D721Med (cell line): ENCODE measurements around the gene ZNF281.
"Not testable (repeated sequence)": the region's sequence is repeated elsewhere in the genome, so short reads cannot be mapped to it uniquely, and the experiment has no call there.

Experiments
- DNase-seq: peaks from one replicate; pipeline ENCODE4 v3.0.0; 2011; ENCODE audit warnings: low spot score; ENCODE audit not compliant: insufficient read length
- FAIRE-seq: peaks from 2 replicates; lab custom pipeline; 2011; peaks lifted over from hg19 to GRCh38; lab: Jason Lieb, UNC
- CTCF ChIP-seq: IDR thresholded peaks from 2 replicates; pipeline ENCODE4 v1.5.1; 2012; ENCODE audit warnings: mild to moderate bottlenecking, control low read depth; ENCODE audit not compliant: insufficient read depth; ENCODE audit errors: missing control alignments

ZNF281 gene

GRCh38 chr1:200364091-200364759 is 45.6 kb downstream of the ZNF281 start:
- no peak for FAIRE-seq
- no peak for TF ChIP-seq CTCF
- no peak for DNase-seq

- no peak for FAIRE-seq
- DNase-seq: no peak
- no peak for TF ChIP-seq CTCF
These were observed 46.4 kb downstream of the ZNF281 start for GRCh38 chr1:200363264-200363933.

GRCh38 chr1:200362421-200362820 is 47.4 kb downstream of the ZNF281 start:
- DNase-seq: no peak
- no peak for TF ChIP-seq CTCF
- FAIRE-seq: no peak

- no peak for TF ChIP-seq CTCF
- FAIRE-seq (no peak), DNase-seq (no peak)
These were observed 50.1 kb downstream of the ZNF281 start for GRCh38 chr1:200359610-200360163.

GRCh38 chr1:200357925-200358324 is 51.9 kb downstream of the ZNF281 start:
- FAIRE-seq, DNase-seq: not testable (repeated sequence)

GRCh38 chr1:200355801-200356200 is 54.0 kb downstream of the ZNF281 start:
- DNase-seq (no peak), FAIRE-seq (no peak)
- TF ChIP-seq CTCF: no peak
